Activated B cell treated with CpG ODN at 0.5 μM for 24 hours (primary cell): ENCODE data around the gene MICAL3. TPM values are rescaled to one million over a fixed set of nuclear protein-coding genes. Genes with fewer than 3 reads are reported as not detected.

Experiments used
- ATAC-seq: fragments of 200-7000 bp; cut with Tn5 transposase; one replicate; pipeline ENCODE4 v1.10.0; 2021; ENCODE audit warnings: low read depth, mild to moderate bottlenecking, moderate library complexity
- CTCF ChIA-PET: fragments of 350-600 bp; sonication (Branson Sonifier 250); formaldehyde crosslinking; loops from one replicate; lab custom pipeline; 2021; ENCODE audit warnings: antibody characterized with exemption; lab: Charles Lee
- POLR2A ChIA-PET: fragments of 350-600 bp; sonication (Branson Sonifier 250); formaldehyde crosslinking; loops from one replicate; lab custom pipeline; 2021; ENCODE audit warnings: antibody characterized with exemption; lab: Charles Lee
- DNase-seq: peaks from one replicate; pipeline ENCODE4 v3.0.0; 2022
- H3K27ac Mint-ChIP-seq: one replicate; pipeline ENCODE4 v1.8.0; 2020; ENCODE audit warnings: mixed read lengths
- H3K27me3 Mint-ChIP-seq: one replicate; pipeline ENCODE4 v1.8.0; 2021; ENCODE audit warnings: mixed read lengths
- H3K36me3 Mint-ChIP-seq: one replicate; pipeline ENCODE4 v1.8.0; 2021; ENCODE audit warnings: low read depth, mixed read lengths
- H3K4me1 Mint-ChIP-seq: one replicate; pipeline ENCODE4 v1.8.0; 2021; ENCODE audit warnings: mixed read lengths
- H3K4me3 Mint-ChIP-seq: one replicate; pipeline ENCODE4 v1.8.0; 2020; ENCODE audit warnings: mild to moderate bottlenecking, mixed read lengths
- H3K9me3 Mint-ChIP-seq: one replicate; pipeline ENCODE4 v1.8.0; 2020; ENCODE audit warnings: mixed read lengths
- intact Hi-C: fragments of 100-400 bp; cut with micrococcal nuclease; formaldehyde crosslinking; loops from one replicate; pipeline ENCODE4 v1.15.1; 2024
- total RNA-seq: library from RNA; stranded (reverse); gene quantifications from 2 replicates; pipeline ENCODE4 v1.2.3, GENCODE V29; 2022
- TF ChIP-seq, protein P1 (sequence below): fragments of 200-600 bp; IDR thresholded peaks from one replicate; pipeline ENCODE4 v1.8.0; 2022; ENCODE audit warnings: antibody characterized with exemption, mild to moderate bottlenecking

Gene MICAL3
- total RNA-seq, 1 donor from 2014 or later, result 257 TPM

DNA sequence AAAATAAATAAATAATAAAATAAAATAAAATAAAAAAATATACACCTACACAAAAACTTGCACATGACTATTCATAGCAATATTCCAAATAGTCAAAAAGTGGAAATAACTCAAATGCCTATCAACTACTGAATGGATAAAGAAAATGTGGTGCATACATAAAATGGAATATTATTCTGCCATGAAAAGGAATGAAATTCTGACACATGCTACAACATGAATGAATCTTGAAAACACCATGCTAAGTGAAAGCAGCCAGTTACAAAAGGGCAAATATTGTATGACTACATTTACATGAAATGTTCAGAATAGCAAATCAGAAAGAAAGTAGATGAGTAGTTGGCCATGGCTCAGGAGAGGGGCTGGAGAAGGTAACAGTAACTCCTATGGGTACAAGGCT is 46.3 kb downstream of the MICAL3 start:
- Mint-ChIP-seq H3K27ac (peak overlapping the region; percentile 53), H3K4me3 (no peak overlapping the region), H3K27me3 (no peaks in the 10 kb centered on the region), H3K4me1 (peaks cover 85% of the 10 kb centered on the region), H3K9me3 (no peaks in the 10 kb centered on the region), H3K36me3 (peaks cover 25% of the 10 kb centered on the region)
- intact Hi-C loops, result no loop called here
- DNase-seq, result no peak
- CTCF ChIA-PET, result no interaction called here
- POLR2A ChIA-PET, result no interaction called here
- TF ChIP-seq, protein P1, sequence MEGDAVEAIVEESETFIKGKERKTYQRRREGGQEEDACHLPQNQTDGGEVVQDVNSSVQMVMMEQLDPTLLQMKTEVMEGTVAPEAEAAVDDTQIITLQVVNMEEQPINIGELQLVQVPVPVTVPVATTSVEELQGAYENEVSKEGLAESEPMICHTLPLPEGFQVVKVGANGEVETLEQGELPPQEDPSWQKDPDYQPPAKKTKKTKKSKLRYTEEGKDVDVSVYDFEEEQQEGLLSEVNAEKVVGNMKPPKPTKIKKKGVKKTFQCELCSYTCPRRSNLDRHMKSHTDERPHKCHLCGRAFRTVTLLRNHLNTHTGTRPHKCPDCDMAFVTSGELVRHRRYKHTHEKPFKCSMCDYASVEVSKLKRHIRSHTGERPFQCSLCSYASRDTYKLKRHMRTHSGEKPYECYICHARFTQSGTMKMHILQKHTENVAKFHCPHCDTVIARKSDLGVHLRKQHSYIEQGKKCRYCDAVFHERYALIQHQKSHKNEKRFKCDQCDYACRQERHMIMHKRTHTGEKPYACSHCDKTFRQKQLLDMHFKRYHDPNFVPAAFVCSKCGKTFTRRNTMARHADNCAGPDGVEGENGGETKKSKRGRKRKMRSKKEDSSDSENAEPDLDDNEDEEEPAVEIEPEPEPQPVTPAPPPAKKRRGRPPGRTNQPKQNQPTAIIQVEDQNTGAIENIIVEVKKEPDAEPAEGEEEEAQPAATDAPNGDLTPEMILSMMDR, result no peak
- ATAC-seq, result no peak

DNA sequence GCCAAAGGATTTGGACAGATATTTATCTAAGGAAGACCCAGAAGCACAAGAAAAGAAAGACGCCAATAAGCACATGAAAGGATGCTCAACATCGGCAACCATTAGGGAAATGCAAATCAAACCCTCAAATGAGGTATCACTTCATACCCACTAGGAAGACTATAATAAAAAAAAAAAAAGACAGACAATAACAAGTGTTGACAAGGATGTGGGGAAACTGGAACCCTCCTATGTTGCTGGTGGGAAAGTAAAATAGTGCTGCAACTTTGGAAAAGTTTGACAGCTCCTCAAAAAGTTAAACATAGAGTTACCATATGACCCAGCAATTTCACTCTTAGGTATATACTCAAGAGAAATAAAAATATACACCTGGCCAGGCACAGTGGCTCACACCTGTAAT is 47.0 kb downstream of the MICAL3 start:
- no peak for DNase-seq
- POLR2A ChIA-PET, result no interaction called here
- Mint-ChIP-seq H3K27me3 (no peaks in the 10 kb centered on the region), H3K9me3 (no peaks in the 10 kb centered on the region), H3K36me3 (peaks cover 30% of the 10 kb centered on the region), H3K4me1 (peaks cover 86% of the 10 kb centered on the region), H3K27ac (peak overlapping the region; percentile 74), H3K4me3 (no peak overlapping the region)
- TF ChIP-seq, protein P1, result no peak
- ATAC-seq, result no peak
- intact Hi-C loops, result no loop called here
- CTCF ChIA-PET, result no interaction called here

DNA sequence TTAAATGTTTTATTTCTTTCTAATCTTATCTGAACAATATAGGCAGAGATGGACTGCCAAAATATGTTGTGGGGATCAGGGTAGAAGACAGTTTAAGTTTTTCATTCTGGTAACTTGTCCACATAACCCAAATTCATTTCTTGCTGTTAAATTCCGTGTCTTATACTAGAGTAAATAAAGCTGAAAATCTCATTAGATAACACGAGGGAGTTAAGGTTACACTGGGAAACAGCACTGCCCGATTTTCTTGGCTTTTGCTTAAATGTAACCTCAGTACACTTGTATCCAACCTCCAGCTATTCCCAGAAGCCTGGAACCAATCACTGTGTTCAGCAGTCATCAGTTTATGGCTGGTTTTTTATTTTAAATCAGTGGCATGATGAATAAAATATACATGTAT is 48.2 kb downstream of the MICAL3 start:
- ChIA-PET POLR2A (no interaction called here), CTCF (interaction anchor here (0.8 kb wide), 1 partner anchor 49 kb away, joined by 3 read pairs; the partner anchor contains the start of gene MICAL3)
- intact Hi-C loops, result no loop called here
- Mint-ChIP-seq H3K27ac (peak overlapping the region; percentile 59), H3K27me3 (no peaks in the 10 kb centered on the region), H3K4me3 (peak overlapping the region; percentile 50), H3K9me3 (no peaks in the 10 kb centered on the region), H3K36me3 (peaks cover 39% of the 10 kb centered on the region), H3K4me1 (peaks cover 87% of the 10 kb centered on the region)
- ATAC-seq (no peak), DNase-seq (no peak)
- TF ChIP-seq, protein P1, result no peak

DNA sequence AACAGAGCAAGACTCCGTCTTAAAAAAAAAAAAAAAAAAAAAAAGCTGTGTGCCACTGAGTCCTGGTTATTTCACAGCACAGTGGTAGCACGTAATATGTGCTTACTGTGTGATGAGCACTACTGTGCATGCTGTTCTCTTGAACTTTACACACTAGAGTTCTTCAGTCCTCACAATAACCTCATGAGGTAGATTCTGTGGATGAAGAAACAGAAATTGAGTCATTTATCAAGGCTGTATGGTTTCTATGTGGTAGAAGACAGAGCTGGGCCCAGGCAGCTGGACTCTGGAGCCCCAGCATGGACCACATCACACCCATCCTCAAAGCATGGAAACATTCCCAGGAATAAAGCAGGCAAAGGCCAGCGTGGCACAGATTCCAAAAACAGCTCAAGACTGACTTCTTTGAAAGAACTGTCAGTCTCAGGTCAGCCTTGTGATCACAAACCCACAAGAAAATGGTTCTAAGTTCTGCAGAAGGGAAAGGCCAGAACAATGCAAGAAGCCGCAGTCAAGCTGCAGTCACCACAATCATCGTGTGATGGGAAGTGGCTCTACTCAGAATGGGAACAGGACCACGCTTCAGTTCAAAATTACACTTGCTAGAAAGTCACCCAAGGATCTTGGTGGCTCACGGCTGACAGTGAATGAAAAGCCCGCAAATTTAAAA is 49.5 kb downstream of the MICAL3 start:
- Mint-ChIP-seq H3K4me3 (peak overlapping the region; percentile 50), H3K27ac (peak overlapping the region; percentile 59), H3K36me3 (peaks cover 44% of the 10 kb centered on the region), H3K4me1 (peaks cover 87% of the 10 kb centered on the region), H3K9me3 (no peaks in the 10 kb centered on the region), H3K27me3 (no peaks in the 10 kb centered on the region)
- TF ChIP-seq, protein P1, result no peak
- intact Hi-C loops, result loop anchor here (1.0 kb wide), 1 partner anchor 10 kb away; no protein-coding TSS in a partner anchor
- CTCF ChIA-PET, result interaction anchor here (1.2 kb wide), 1 partner anchor 22 kb away, joined by 3 read pairs; no protein-coding TSS in a partner anchor
- DNase-seq (no peak), ATAC-seq (peak; percentile 32)
- POLR2A ChIA-PET, result interaction anchor here (0.7 to 1.4 kb wide), 6 partner anchors 9 to 51 kb away, joined by 4 to 17 read pairs (median 4); no protein-coding TSS in a partner anchor

DNA sequence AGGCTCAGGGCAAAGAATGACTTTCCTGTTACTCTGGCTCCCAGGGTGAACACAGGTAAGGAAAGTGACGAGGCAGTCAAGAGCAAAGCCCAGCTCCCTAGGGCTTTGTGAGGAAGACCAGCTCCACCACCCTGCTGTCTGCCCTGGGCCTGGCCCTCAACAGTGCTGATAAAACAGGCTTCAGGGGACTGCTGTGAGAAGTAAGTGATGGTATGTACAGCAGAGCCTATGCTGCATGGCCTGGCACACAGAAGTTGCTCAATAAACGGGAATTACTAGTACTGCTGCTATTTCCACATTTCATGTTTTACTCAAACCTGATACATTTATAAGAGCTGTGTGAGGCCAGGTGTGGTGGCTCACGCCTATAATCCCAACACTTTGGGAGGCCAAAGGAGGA is 50.3 kb downstream of the MICAL3 start:
- H3K4me3 Mint-ChIP-seq, result peak overlapping the region; percentile 15
- H3K9me3 Mint-ChIP-seq, result no peaks in the 10 kb centered on the region
- peak; percentile 36 for ATAC-seq
- intact Hi-C loops, result no loop called here
- CTCF ChIA-PET, result interaction anchor here (0.6 to 1.2 kb wide), 2 partner anchors 10 to 23 kb away, joined by 3 read pairs; no protein-coding TSS in a partner anchor
- POLR2A ChIA-PET, result interaction anchor here (0.7 to 1.4 kb wide), 7 partner anchors 8 to 51 kb away, joined by 4 to 17 read pairs (median 4); no protein-coding TSS in a partner anchor
- TF ChIP-seq, protein P1, result no peak
- H3K4me1 Mint-ChIP-seq, result peaks cover 87% of the 10 kb centered on the region
- H3K27ac Mint-ChIP-seq, result peak overlapping the region; percentile 14
- H3K27me3 Mint-ChIP-seq, result no peaks in the 10 kb centered on the region
- DNase-seq, result no peak
- peaks cover 51% of the 10 kb centered on the region for H3K36me3 Mint-ChIP-seq
